NCI-H2029 treated with DMSO at 0.1 percent for 48 hours (cell line): Measurements from ENCODE around the gene IWS1.
"Not testable (repeated sequence)": the region's sequence is repeated elsewhere in the genome, so short reads cannot be mapped to it uniquely, and the experiment has no call there.

Experiments
- DNase-seq: peaks from one replicate; lab custom pipeline; 2025; lab: John Stamatoyannopoulos, UW

The IWS1 gene

GRCh38 chr2:127560201-127560930 lies 34.1 kb upstream of the IWS1 start:
- DNase-seq: no peak

GRCh38 chr2:127559454-127559853 lies 33.2 kb upstream of the IWS1 start:
- no peak for DNase-seq

- DNase-seq: no peak
Observed at GRCh38 chr2:127558911-127559310, 32.6 kb upstream of the IWS1 start.

- no peak for DNase-seq
Observed at GRCh38 chr2:127552846-127553245, 26.6 kb upstream of the IWS1 start.

GRCh38 chr2:127552336-127552735 lies 26.0 kb upstream of the IWS1 start:
- DNase-seq: no peak

GRCh38 chr2:127551221-127551930 lies 25.1 kb upstream of the IWS1 start:
- DNase-seq: no peak

GRCh38 chr2:127546797-127547196 lies 20.5 kb upstream of the IWS1 start:
- no peak for DNase-seq

GRCh38 chr2:127545796-127546195 lies 19.5 kb upstream of the IWS1 start:
- no peak for DNase-seq

- no peak for DNase-seq
Observed at GRCh38 chr2:127545189-127545588, 18.9 kb upstream of the IWS1 start.

- not testable (repeated sequence) for DNase-seq
Observed at GRCh38 chr2:127543013-127543501, 16.8 kb upstream of the IWS1 start.

GRCh38 chr2:127542231-127542630 lies 15.9 kb upstream of the IWS1 start:
- no peak for DNase-seq

GRCh38 chr2:127541809-127542208 lies 15.5 kb upstream of the IWS1 start:
- no peak for DNase-seq

GRCh38 chr2:127537644-127538043 lies 11.4 kb upstream of the IWS1 start:
- no peak for DNase-seq

GRCh38 chr2:127536707-127537541 lies 10.6 kb upstream of the IWS1 start:
- no peak for DNase-seq

- no peak for DNase-seq
Observed at GRCh38 chr2:127535918-127536317, 9.6 kb upstream of the IWS1 start.

- no peak for DNase-seq
Observed at GRCh38 chr2:127535422-127535901, 9.2 kb upstream of the IWS1 start, which contains the start of gene MYO7B. Gene MYO7B (plus strand): TSS chr2:127535683. CDS start chr2:127559723, 24,040 bp downstream.

GRCh38 chr2:127532296-127532695 lies 6.0 kb upstream of the IWS1 start:
- DNase-seq: no peak

GRCh38 chr2:127531221-127531648 lies 4.9 kb upstream of the IWS1 start:
- DNase-seq: no peak

GRCh38 chr2:127530245-127531140 lies 4.2 kb upstream of the IWS1 start:
- no peak for DNase-seq

- DNase-seq: not testable (repeated sequence)
Observed at GRCh38 chr2:127529416-127529815, 3.1 kb upstream of the IWS1 start.

- DNase-seq: no peak
Observed at GRCh38 chr2:127528487-127528886, 2.2 kb upstream of the IWS1 start.
